NOMO-1 (cell line): ENCODE results near the gene RNF13.
"Not testable (repeated sequence)": the region's sequence is repeated elsewhere in the genome, so short reads cannot be mapped to it uniquely, and the experiment has no call there.

Source experiments
- DNase-seq, 2 experiments: peaks; one replicate each; lab custom pipeline; 2025; ENCODE audit not compliant: unreplicated experiment in 2 of 2; lab: John Stamatoyannopoulos, UW

RNF13 gene

GRCh38 chr3:149838491-149838890 is 25.5 kb downstream of the RNF13 start:
- DNase-seq, result not testable (repeated sequence)

DNA sequence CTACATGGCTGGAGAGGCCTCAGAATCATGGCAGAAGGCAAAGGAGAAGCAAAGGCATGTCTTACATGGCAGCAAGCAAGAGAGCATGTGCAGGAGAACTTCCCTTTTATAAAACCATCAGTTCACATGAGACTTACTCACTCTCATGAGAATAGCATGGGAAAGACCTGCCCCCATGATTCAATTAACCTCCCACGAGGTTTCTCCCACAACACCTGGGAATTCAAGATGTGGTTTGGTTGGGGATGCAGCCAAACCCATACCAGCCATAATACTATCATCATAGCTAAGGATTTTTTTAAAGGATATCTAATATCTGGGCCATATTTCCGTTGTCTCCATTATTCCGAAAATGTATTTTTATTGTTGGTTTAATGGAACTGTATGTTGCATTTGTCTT is 26.5 kb downstream of the RNF13 start:
- DNase-seq, result not testable (repeated sequence)

DNA sequence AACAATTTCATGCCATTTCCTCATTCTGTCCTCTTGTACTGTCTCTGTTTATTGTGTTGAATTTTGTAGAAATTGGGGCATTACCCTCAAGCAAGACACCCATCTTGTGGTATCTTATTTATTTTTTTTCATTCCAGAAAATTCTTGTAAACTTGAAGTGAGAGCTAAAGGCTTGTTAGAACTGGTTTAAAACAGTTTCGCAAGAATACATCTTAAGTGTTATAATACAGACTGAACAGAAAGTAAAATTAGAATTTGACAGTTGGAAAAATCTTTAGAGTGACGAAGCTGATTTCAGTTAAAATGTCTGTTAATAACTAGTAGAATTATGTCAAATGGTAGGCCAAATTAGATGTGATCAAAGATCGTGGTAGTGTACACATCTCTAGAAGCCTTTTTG is 26.9 kb downstream of the RNF13 start:
- DNase-seq, result peak; percentile 5 to 36

- no peak for DNase-seq
Measured at GRCh38 chr3:149843502-149843901, 30.5 kb downstream of the RNF13 start.

- no peak for DNase-seq
Measured at GRCh38 chr3:149844091-149844490, 31.1 kb downstream of the RNF13 start.

DNA sequence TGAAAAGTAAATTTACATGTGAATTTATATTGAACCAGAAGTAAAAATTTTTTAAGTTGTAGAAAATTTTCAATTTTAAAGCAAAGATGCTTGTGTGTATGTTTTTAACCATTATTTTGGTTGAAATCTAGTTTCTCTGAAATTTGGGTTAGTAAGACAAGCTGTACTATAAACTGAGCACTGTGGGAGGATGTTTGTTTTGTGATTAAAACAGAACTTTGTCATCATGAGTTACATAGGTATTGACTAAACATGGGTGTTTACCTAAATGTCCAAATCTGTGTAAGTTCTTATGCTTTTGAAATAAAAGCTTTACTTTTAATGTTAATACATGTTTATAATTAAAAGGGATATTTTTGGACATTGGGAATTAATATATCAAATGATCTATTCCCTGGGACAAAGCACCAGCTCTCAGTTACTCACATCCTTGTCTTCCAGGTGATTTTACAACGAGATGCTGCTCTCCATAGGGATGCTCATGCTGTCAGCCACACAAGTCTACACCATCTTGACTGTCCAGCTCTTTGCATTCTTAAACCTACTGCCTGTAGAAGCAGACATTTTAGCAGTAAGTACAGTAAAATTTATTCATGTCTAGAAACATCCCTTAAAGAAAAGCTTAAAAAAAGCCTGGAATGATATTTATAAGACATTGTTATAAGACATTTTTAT is 32.7 kb downstream of the RNF13 start:
- DNase-seq, result no peak

DNA sequence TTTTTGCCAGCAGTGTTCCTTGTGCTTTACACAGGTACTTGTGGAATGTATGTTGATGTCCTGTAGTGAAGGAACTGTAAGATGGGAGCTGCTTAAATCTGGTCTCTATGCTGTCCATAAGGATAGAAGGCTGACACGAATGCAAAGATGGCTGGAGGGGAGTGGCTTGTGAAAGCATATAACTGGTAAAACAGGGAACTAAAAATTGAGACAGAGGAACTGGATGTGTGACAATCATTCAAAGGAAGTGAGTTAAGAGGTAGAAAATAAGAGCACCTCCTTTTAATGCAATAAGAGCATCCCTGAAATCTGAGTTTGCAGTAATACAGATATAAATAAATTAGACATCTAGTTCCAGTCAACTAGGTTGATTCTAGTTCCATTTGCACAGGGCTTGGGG is 35.2 kb downstream of the RNF13 start:
- peak in 1 of 2 experiments; percentile 84 for DNase-seq

DNA sequence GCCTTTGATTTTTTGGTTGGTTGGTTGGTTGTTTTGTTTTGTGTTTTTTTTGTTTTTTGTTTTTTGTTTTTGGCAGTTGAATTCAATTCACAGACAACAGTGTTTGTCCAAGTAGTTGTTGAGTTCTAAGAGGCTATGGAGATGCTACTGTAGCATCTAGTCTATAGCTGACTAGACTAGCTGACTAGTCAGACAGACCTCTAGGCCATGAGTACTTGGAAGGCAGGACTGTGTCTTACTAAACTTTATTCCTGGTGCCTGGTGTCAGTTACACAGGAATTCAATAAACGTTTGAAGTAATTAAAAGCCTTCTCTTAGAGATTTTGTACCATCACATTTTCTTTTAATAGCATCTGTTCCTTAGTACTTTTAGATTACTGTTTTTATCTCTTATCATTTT is 35.7 kb downstream of the RNF13 start:
- DNase-seq, result no peak

DNA sequence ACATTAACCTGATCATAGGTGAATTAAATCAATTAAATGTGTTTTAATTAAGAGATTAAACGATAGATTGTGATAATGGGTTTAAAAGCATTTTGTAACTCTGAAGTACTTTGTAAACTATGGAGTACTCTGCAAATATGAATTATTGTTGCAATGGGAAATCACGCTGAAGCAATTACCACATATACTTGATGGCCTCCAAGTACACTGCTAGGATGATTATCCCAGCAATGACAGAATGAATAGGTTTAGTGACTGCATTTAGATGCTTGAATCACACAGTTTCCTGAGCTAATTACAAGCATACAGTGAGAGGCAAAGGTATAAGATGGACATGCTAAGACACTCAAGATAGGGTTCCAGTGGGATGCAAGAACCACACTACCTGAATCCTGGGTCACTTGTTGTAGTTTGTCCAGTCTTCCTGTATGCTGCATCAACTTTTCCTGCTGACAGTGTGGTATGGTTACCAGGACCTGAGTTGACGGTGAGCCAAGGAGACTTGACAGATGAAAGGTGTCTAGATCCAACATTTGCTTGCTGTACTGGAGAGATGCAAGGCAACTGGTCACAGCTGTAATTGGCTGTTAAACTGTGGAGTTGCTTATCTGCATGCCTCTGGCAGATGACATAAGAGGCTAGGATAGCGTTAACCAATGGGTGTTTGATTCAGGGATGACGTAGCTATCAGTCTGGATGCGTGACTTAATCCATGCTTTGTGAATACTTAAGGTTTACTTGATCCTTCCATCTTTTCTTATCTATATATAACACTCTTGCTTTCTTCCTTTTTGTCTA is 38.0 kb downstream of the RNF13 start:
- no peak for DNase-seq

- no peak for DNase-seq
Measured at GRCh38 chr3:149858911-149859310, 45.9 kb downstream of the RNF13 start.

DNA sequence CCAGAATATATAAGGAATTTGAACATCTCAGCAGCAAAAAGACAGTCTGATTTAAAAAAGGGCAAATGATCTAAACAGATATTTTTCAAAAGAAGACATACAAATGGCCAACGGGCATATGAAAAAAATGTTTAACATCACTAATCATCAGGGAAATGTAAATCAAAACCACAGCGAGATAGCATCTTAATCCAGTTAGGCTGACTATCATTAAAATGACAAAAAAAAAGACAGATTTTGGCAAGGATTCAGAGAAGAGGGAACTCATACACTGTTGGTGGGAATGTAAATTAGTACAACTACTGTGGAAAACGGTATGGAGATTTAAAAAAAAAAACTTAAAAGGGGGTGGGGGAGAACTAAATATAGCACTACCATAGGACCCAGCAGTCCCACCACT is 47.9 kb downstream of the RNF13 start:
- DNase-seq, result no peak

DNA sequence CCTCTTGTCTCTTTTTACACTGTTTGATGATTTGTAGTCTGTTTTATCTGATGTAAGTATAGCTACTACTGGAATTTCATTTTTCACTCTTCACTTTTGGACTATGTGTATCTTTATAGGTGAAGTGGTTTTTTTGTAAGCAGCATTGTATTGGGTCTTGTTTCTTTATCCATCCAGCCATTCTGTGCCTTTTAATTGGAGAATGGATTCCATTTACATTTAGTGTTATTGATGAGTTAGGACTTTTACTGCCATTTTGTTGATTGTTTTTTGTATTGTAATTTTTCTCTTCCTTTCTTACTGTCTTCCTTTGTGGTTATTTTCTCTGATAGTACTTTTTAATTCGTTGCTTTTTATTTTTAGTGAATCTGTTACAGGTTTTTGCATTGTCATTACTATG is 54.5 kb downstream of the RNF13 start:
- DNase-seq, result no peak

- no peak for DNase-seq
Measured at GRCh38 chr3:149871855-149872254, 58.8 kb downstream of the RNF13 start.

GRCh38 chr3:149872589-149872988 is 59.6 kb downstream of the RNF13 start:
- DNase-seq, result no peak

GRCh38 chr3:149877668-149878067 is 64.7 kb downstream of the RNF13 start:
- DNase-seq, result no peak

DNA sequence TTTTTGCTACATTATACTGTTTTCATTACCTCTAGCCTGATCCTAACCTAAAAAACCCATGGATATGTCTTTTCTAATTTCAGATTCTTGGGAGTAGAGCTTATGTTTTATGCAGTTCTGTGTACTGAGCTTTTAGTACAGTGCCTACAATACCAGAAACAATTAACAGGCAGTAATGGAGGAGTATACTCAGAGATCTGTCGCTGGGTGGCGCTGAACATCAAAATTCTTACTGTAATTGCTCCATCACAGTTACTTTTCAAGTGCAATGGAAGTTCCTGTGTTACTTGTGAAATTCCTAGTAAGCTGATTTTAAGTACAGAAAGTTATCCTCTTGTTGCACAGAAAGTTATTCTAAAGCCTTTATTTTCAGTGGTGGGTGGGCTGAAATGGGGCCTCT is 66.9 kb downstream of the RNF13 start:
- DNase-seq, result peak; percentile 39 to 72

GRCh38 chr3:149881879-149882278 is 68.9 kb downstream of the RNF13 start:
- DNase-seq, result peak in 1 of 2 experiments; percentile 77

- no peak for DNase-seq
Measured at GRCh38 chr3:149883134-149883533, 70.1 kb downstream of the RNF13 start.

- DNase-seq, result not testable (repeated sequence)
Measured at GRCh38 chr3:149883860-149884259, 70.8 kb downstream of the RNF13 start.

- not testable (repeated sequence) for DNase-seq
Measured at GRCh38 chr3:149884848-149885247, 71.8 kb downstream of the RNF13 start.

DNA sequence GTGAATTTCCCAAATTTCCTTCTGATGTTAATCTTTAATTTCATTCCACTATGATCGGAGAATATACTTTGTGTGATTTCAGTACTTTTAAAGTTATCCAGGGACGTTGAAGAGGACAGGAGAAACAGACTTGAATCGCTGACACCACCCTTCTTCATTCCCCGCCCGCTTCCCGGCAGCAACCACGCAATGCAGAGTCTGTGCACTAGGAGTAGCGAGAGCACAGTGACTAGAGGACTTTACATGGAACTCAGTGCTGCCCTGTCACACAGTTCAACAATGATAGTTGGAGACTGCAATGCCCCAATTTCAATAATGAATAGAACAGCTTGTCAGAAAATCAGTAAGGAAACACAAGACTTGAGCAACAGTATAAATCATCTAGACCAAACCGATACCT is 73.9 kb downstream of the RNF13 start:
- DNase-seq, result no peak

GRCh38 chr3:149891621-149892020 is 78.6 kb downstream of the RNF13 start:
- DNase-seq, result no peak
